Measurements from ENCODE around the gene RALY.

- no peak for TF ChIP-seq CTCF (IDR thresholded peaks at IDR 0.05)
- TF ChIP-seq POLR2AphosphoS5 (IDR thresholded peaks at IDR 0.05; ENCODE audit: insufficient read depth in 1 of 2, low read depth in 1 of 2), result no peak
These were observed 2.2 kb upstream of the RALY start for GRCh38 chr20:33991502-33991901.
